ENCODE measurements around the gene FANCC. TPM values are rescaled to one million over a fixed set of nuclear protein-coding genes. Genes with fewer than 3 reads are reported as not detected.

Gene FANCC
- total and polyA plus RNA-seq, 2 of the 13 experiments (the other 11 are each of a cell fraction or from before 2014, with no cell fraction given), result 7.4 to 8.6 TPM

DNA sequence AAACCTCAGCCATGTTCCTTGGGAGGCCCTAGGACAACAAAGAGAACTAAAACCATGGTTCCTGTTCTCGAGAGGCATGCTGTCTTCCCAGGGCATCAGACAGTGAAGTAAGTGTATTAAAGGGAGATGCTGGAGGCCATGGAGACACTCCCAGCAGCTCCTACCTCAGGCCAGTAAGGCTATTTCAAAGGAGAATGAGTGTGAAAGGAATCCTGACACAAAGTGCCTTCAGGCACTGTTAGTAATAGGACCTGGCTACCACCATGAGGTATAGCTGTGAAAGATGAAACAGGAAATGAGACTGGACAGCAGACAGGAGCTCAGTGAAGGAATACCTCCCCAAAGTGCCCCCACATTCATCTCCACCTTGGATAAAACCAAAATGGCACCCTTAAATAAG, 71.0 kb downstream of the FANCC start:
- BruUV-seq (replicated peaks), result no TSS peak
- H3K36me3 ChIP-seq (replicated peaks in 1 of 2; ENCODE audit: control insufficient read depth in 1 of 2, insufficient read depth in 2 of 2, low read length in 2 of 2), result peaks cover 1 to 23% of the 10 kb centered on the region in 2 experiments; a peak in 4 of 5 replicates
- no peak overlapping the region for H3K27ac ChIP-seq (ENCODE audit: extremely low read length, insufficient read depth, low read length)
- ATAC-seq (no peak), DNase-seq (ENCODE audit: low spot score) (no peak), FAIRE-seq (no peak)
- in situ Hi-C loops (cut with HindIII; ENCODE audit: extremely low pct_ligation_motif_present, low pct_unique_long_range_greater_than_20kb) (no loop called here), intact Hi-C loops (cut with micrococcal nuclease; ENCODE audit: unreplicated experiment) (no loop called here)
- peaks cover 23% of the 10 kb centered on the region for H3K4me1 ChIP-seq (ENCODE audit: insufficient read depth, low read length)
- no peak overlapping the region for H2AFZ ChIP-seq (ENCODE audit: low read length)
- ChIA-PET CTCF (ENCODE audit: low intra/inter-chr PET ratio, low total read pairs) (no interaction called here), POLR2A (no interaction called here)
- H3K4me2 ChIP-seq (ENCODE audit: low read depth, low read length), result no peak overlapping the region
- H3K9ac ChIP-seq (ENCODE audit: insufficient read depth, low read depth, low read length), result no peak overlapping the region
- no peak overlapping the region for H3K4me3 ChIP-seq (replicated peaks in 1 of 3; ENCODE audit: insufficient read depth in 1 of 3, low read depth in 2 of 3, low read length in 3 of 3)
- WGBS (ENCODE audit: low lambda C conversion rate), result 90% methylated on average over 1 of the region's 1 CpG
- no peaks in the 10 kb centered on the region for H3K9me3 ChIP-seq (ENCODE audit: low read length)
- no peaks in the 10 kb centered on the region for H3K27me3 ChIP-seq (ENCODE audit: control insufficient read depth in 1 of 2, insufficient read depth in 2 of 2, low read length in 2 of 2)
- no peaks in the 10 kb centered on the region for H3K79me2 ChIP-seq (ENCODE audit: insufficient read depth, low read length)
- no peaks in the 10 kb centered on the region for H4K20me1 ChIP-seq (ENCODE audit: insufficient read depth, low read length)
- TF ChIP-seq RXRA (CRISPR knock-in tag; IDR thresholded peaks at IDR 0.05), result no peak
- TF ChIP-seq KAT8 (CRISPR knock-in tag; IDR thresholded peaks at IDR 0.05), result no peak
- no peak for TF ChIP-seq ZNF749 (CRISPR knock-in tag; IDR thresholded peaks at IDR 0.05; ENCODE audit: borderline replicate concordance)
- TF ChIP-seq IRF2 (CRISPR knock-in tag; IDR thresholded peaks at IDR 0.05), result no peak
- TF ChIP-seq ZNF7 (CRISPR knock-in tag; IDR thresholded peaks at IDR 0.05), result no peak
- TF ChIP-seq U2AF1 (optimal IDR thresholded peaks at IDR 0.05; ENCODE audit: low read depth, low read length), result no peak
- TF ChIP-seq ZSCAN31 (CRISPR knock-in tag; IDR thresholded peaks at IDR 0.05; ENCODE audit: low read depth), result no peak
- TF ChIP-seq XRCC5 (optimal IDR thresholded peaks at IDR 0.05; ENCODE audit: low read length), result no peak
- TF ChIP-seq TOPORS (CRISPR knock-in tag; IDR thresholded peaks at IDR 0.05), result no peak
- no peak for TF ChIP-seq SP1 (IDR thresholded peaks at IDR 0.05)
- TF ChIP-seq SP1 (CRISPR knock-in tag; IDR thresholded peaks at IDR 0.05), result no peak
- TF ChIP-seq, protein P1, sequence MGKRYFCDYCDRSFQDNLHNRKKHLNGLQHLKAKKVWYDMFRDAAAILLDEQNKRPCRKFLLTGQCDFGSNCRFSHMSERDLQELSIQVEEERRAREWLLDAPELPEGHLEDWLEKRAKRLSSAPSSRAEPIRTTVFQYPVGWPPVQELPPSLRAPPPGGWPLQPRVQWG (CRISPR knock-in tag; IDR thresholded peaks at IDR 0.05; ENCODE audit: borderline replicate concordance, low read depth), result no peak
- no peak for TF ChIP-seq KAT7 (CRISPR knock-in tag; IDR thresholded peaks at IDR 0.05; ENCODE audit: borderline replicate concordance)
- no peak for TF ChIP-seq KLF12 (CRISPR knock-in tag; IDR thresholded peaks at IDR 0.05; ENCODE audit: borderline replicate concordance)
- no peak for TF ChIP-seq ZNF747 (CRISPR knock-in tag; IDR thresholded peaks at IDR 0.05; ENCODE audit: borderline replicate concordance)
- TF ChIP-seq, protein P2, sequence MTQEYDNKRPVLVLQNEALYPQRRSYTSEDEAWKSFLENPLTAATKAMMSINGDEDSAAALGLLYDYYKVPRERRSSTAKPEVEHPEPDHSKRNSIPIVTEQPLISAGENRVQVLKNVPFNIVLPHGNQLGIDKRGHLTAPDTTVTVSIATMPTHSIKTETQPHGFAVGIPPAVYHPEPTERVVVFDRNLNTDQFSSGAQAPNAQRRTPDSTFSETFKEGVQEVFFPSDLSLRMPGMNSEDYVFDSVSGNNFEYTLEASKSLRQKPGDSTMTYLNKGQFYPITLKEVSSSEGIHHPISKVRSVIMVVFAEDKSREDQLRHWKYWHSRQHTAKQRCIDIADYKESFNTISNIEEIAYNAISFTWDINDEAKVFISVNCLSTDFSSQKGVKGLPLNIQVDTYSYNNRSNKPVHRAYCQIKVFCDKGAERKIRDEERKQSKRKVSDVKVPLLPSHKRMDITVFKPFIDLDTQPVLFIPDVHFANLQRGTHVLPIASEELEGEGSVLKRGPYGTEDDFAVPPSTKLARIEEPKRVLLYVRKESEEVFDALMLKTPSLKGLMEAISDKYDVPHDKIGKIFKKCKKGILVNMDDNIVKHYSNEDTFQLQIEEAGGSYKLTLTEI (CRISPR knock-in tag; conservative IDR thresholded peaks at IDR 0.05), result no peak
